DMS 273 (cell line): Measurements from ENCODE around the gene TNFRSF14.
A peak's percentile ranks its signal among the peaks of the same experiment; 100 is the strongest.
"Not testable (repeated sequence)": the region's sequence is repeated elsewhere in the genome, so short reads cannot be mapped to it uniquely, and the experiment has no call there.

Experiments
- DNase-seq: peaks from one replicate; lab custom pipeline; 2025; ENCODE audit not compliant: unreplicated experiment; lab: John Stamatoyannopoulos, UW

The TNFRSF14 gene

GRCh38 chr1:2552189-2552588 is 4.0 kb upstream of the TNFRSF14 start:
- DNase-seq = no peak

GRCh38 chr1:2553076-2553475 is 3.1 kb upstream of the TNFRSF14 start:
- not testable (repeated sequence) for DNase-seq

- DNase-seq = no peak
Observed at GRCh38 chr1:2553871-2554620, 2.1 kb upstream of the TNFRSF14 start.

GRCh38 chr1:2554621-2555387 is 1.4 kb upstream of the TNFRSF14 start:
- DNase-seq = peak; percentile 65

- peak; percentile 51 for DNase-seq
Observed at GRCh38 chr1:2555634-2556276, 416 bp upstream of the TNFRSF14 start.

GRCh38 chr1:2556678-2557481 is 709 bp downstream of the TNFRSF14 start:
- no peak for DNase-seq

GRCh38 chr1:2557482-2558400 is 1.6 kb downstream of the TNFRSF14 start:
- DNase-seq = no peak

- no peak for DNase-seq
Observed at GRCh38 chr1:2558420-2558819, 2.2 kb downstream of the TNFRSF14 start.

GRCh38 chr1:2558861-2559260 is 2.7 kb downstream of the TNFRSF14 start:
- DNase-seq = no peak

GRCh38 chr1:2559509-2560298 is 3.5 kb downstream of the TNFRSF14 start:
- DNase-seq = no peak

- DNase-seq = no peak
Observed at GRCh38 chr1:2560299-2561073, 4.3 kb downstream of the TNFRSF14 start.

- no peak for DNase-seq
Observed at GRCh38 chr1:2561446-2561845, 5.3 kb downstream of the TNFRSF14 start.

- DNase-seq = no peak
Observed at GRCh38 chr1:2561898-2562895, 6.0 kb downstream of the TNFRSF14 start.

GRCh38 chr1:2563205-2563604 is 7.0 kb downstream of the TNFRSF14 start:
- no peak for DNase-seq

GRCh38 chr1:2564006-2564814 is 8.0 kb downstream of the TNFRSF14 start:
- no peak for DNase-seq

GRCh38 chr1:2564815-2565374 is 8.7 kb downstream of the TNFRSF14 start:
- no peak for DNase-seq
